Measurements from ENCODE around the gene MYO3B.

GRCh38 chr2:170350929-170351826, 173.2 kb downstream of the MYO3B start:
- no peak for TF ChIP-seq CTCF (IDR thresholded peaks at IDR 0.05)
- no peak for TF ChIP-seq TAF1 (IDR thresholded peaks at IDR 0.05; ENCODE audit: borderline replicate concordance, low read depth, low read length)

Measured in SK-N-SH (cell line).